ENCODE measurements around the gene FARP1. TPM values are rescaled to one million over a fixed set of nuclear protein-coding genes. Genes with fewer than 3 reads are reported as not detected.
A peak's percentile ranks its signal among the peaks of the same experiment; 100 is the strongest.

FARP1 gene
- total and polyA plus RNA-seq, 2 of the 13 experiments (the other 11 are each of a cell fraction or from before 2014, with no cell fraction given), result 70.6 to 126 TPM

GRCh38 chr13:98273067-98273823, 130.4 kb downstream of the FARP1 start (continued):
- TF ChIP-seq ZNF142 (CRISPR knock-in tag; IDR thresholded peaks at IDR 0.05), result no peak
- no peak for TF ChIP-seq ZNF512 (CRISPR knock-in tag; IDR thresholded peaks at IDR 0.05)
- no peak for TF ChIP-seq FOXA1 (IDR thresholded peaks at IDR 0.05)
- 0 out of 2 replicates have a peak, but pooled peaks have one; percentile 7 for TF ChIP-seq FOXA1 (CRISPR knock-in tag; IDR thresholded peaks at IDR 0.05)
- TF ChIP-seq ZNF724P (CRISPR knock-in tag; IDR thresholded peaks at IDR 0.05; ENCODE audit: borderline replicate concordance), result no peak
- TF ChIP-seq CHD2 (IDR thresholded peaks at IDR 0.05; ENCODE audit: low read depth, low read length), result no peak
- 0 out of 2 replicates have a peak, but pooled peaks have one; percentile 21 for TF ChIP-seq NFATC3 (CRISPR knock-in tag; IDR thresholded peaks at IDR 0.05)
- TF ChIP-seq SIN3B (IDR thresholded peaks at IDR 0.05; ENCODE audit: low read length), result no peak
- no peak for TF ChIP-seq MTF2 (CRISPR knock-in tag; IDR thresholded peaks at IDR 0.05; ENCODE audit: borderline replicate concordance)
- no peak for TF ChIP-seq FIP1L1 (IDR thresholded peaks at IDR 0.05; ENCODE audit: borderline replicate concordance, insufficient read depth, low read depth, low read length)
- peak; percentile 37 for TF ChIP-seq MED8 (CRISPR knock-in tag; IDR thresholded peaks at IDR 0.05; ENCODE audit: insufficient replicate concordance)
- TF ChIP-seq IRF2 (CRISPR knock-in tag; IDR thresholded peaks at IDR 0.05), result no peak
- no peak for TF ChIP-seq ZNF235 (CRISPR knock-in tag; IDR thresholded peaks at IDR 0.05; ENCODE audit: borderline replicate concordance)
- TF ChIP-seq ZNF263 (CRISPR knock-in tag; IDR thresholded peaks at IDR 0.05), result peak; percentile 51; the same call in 1 of the 2 replicates
- peak; percentile 59; the same call in 1 of the 2 replicates for TF ChIP-seq RBFOX2 (IDR thresholded peaks at IDR 0.05; ENCODE audit: low read depth, low read length)
- peak; percentile 29; the same call in 1 of the 2 replicates for TF ChIP-seq ZSCAN31 (CRISPR knock-in tag; IDR thresholded peaks at IDR 0.05; ENCODE audit: low read depth)
- TF ChIP-seq ZNF558 (CRISPR knock-in tag; IDR thresholded peaks at IDR 0.05; ENCODE audit: borderline replicate concordance), result no peak
- TF ChIP-seq GTF2F1 (IDR thresholded peaks at IDR 0.05; ENCODE audit: low read length), result no peak
- TF ChIP-seq TCF7 (IDR thresholded peaks at IDR 0.05; ENCODE audit: low read depth), result peak; percentile 92
- no peak for TF ChIP-seq PCBP1 (IDR thresholded peaks at IDR 0.05; ENCODE audit: borderline replicate concordance, low read depth, low read length)
- no peak for TF ChIP-seq ZNF704 (CRISPR knock-in tag; IDR thresholded peaks at IDR 0.05; ENCODE audit: borderline replicate concordance)
- no peak for TF ChIP-seq KDM1A (CRISPR knock-in tag; IDR thresholded peaks at IDR 0.05)
- no peak for TF ChIP-seq IKZF1 (IDR thresholded peaks at IDR 0.05)

Data from HepG2 (cell line).